Measurements from ENCODE around the gene SIVA1.

SIVA1 gene

GRCh38 chr14:104751539-104752422 lies 1.2 kb upstream of the SIVA1 start:
- DNase-seq, result no peak

- DNase-seq, result no peak
These were observed 568 bp upstream of the SIVA1 start for GRCh38 chr14:104752423-104752734.

GRCh38 chr14:104753528-104754212 lies 723 bp downstream of the SIVA1 start:
- DNase-seq, result no peak

- no peak for DNase-seq
These were observed 1.4 kb downstream of the SIVA1 start for GRCh38 chr14:104754213-104754851.

- no peak for DNase-seq
These were observed 2.7 kb downstream of the SIVA1 start for GRCh38 chr14:104755621-104756020.

- DNase-seq, result no peak
These were observed 3.7 kb downstream of the SIVA1 start for GRCh38 chr14:104756477-104757237.

GRCh38 chr14:104757238-104757585 lies 4.3 kb downstream of the SIVA1 start:
- DNase-seq, result no peak

GRCh38 chr14:104757681-104758392 lies 4.9 kb downstream of the SIVA1 start:
- DNase-seq, result no peak

GRCh38 chr14:104758981-104759969 lies 6.3 kb downstream of the SIVA1 start:
- DNase-seq, result no peak

GRCh38 chr14:104765517-104765916 lies 12.6 kb downstream of the SIVA1 start:
- no peak for DNase-seq

GRCh38 chr14:104766256-104766862 lies 13.4 kb downstream of the SIVA1 start:
- no peak for DNase-seq

GRCh38 chr14:104766863-104767633 lies 14.1 kb downstream of the SIVA1 start:
- DNase-seq, result no peak

GRCh38 chr14:104767634-104767918 lies 14.6 kb downstream of the SIVA1 start:
- DNase-seq, result no peak

GRCh38 chr14:104768437-104769323 lies 15.7 kb downstream of the SIVA1 start:
- peak; percentile 77 for DNase-seq

GRCh38 chr14:104769324-104770071 lies 16.6 kb downstream of the SIVA1 start:
- no peak for DNase-seq

GRCh38 chr14:104770072-104770579 lies 17.2 kb downstream of the SIVA1 start:
- DNase-seq, result no peak

- no peak for DNase-seq
These were observed 17.9 kb downstream of the SIVA1 start for GRCh38 chr14:104770851-104771272.

GRCh38 chr14:104771374-104771773 lies 18.4 kb downstream of the SIVA1 start:
- no peak for DNase-seq

All from NCI-H2107 (cell line).